B cell (primary cell): ENCODE measurements around the gene FIZ1. TPM values are rescaled to one million over a fixed set of nuclear protein-coding genes. Genes with fewer than 3 reads are reported as not detected.

Experiments used
- ATAC-seq: fragments of 200-7000 bp; cut with Tn5 transposase; one replicate; pipeline ENCODE4 v1.10.0; 2021; ENCODE audit warnings: low read depth, mild to moderate bottlenecking, moderate number of reproducible peaks, moderate library complexity
- CTCF ChIA-PET: fragments of 350-600 bp; sonication (Branson Sonifier 250); formaldehyde crosslinking; loops from one replicate; lab custom pipeline; 2021; ENCODE audit warnings: antibody characterized with exemption, inconsistent platforms; lab: Charles Lee
- POLR2A ChIA-PET: fragments of 350-600 bp; sonication (Branson Sonifier 250); formaldehyde crosslinking; loops from one replicate; lab custom pipeline; 2021; ENCODE audit warnings: antibody characterized with exemption; lab: Charles Lee
- DNase-seq: peaks from one replicate; pipeline ENCODE4 v3.0.0; 2013
- H2AFZ ChIP-seq: 2 replicates; pipeline ENCODE4 v1.6.1; 2012; ENCODE audit warnings: mild to moderate bottlenecking, low read depth, low read length; ENCODE audit not compliant: insufficient read depth, poor library complexity, severe bottlenecking
- H3K27ac ChIP-seq, 2 donors: 1 replicate in 1 of 2; 2 replicates in 1 of 2; pipeline ENCODE4 v1.5.1; 2012 to 2013; ENCODE audit warnings: low read length in 2 of 2, mild to moderate bottlenecking in 2 of 2, moderate library complexity in 1 of 2
- H3K27me3 ChIP-seq, 4 experiments: fragments of 200-600 bp in 1 of 4; sonication (generic) in 1 of 4; replicated peaks in 1 of 4; 1 replicate in 2 of 4; 2 replicates in 2 of 4; pipeline versions ENCODE4 v1.6.1 to v1.7.0; 2013 to 2016; ENCODE audit warnings: low read length in 3 of 4, mild to moderate bottlenecking in 2 of 4, mixed read lengths in 1 of 4, moderate library complexity in 1 of 4; ENCODE audit not compliant: insufficient read depth in 4 of 4, control insufficient read depth in 3 of 4; ENCODE audit errors: control extremely low read depth in 1 of 4
- H3K36me3 ChIP-seq, 2 experiments: replicated peaks in 1 of 2; 1 replicate in 1 of 2; 2 replicates in 1 of 2; pipeline versions ENCODE4 v1.6.1 to v1.7.1; 2013; ENCODE audit warnings: low read length in 1 of 2; ENCODE audit not compliant: insufficient read depth in 2 of 2, control insufficient read depth in 1 of 2; ENCODE audit errors: control extremely low read depth in 1 of 2, extremely low read depth in 1 of 2
- H3K4me1 ChIP-seq, 2 donors: fragments of 200-600 bp in 1 of 2; sonication (generic) in 1 of 2; 1 replicate in 1 of 2; 2 replicates in 1 of 2; pipeline versions ENCODE4 v1.5.1 to v1.6.1; 2013 to 2017; ENCODE audit warnings: low read length in 2 of 2; ENCODE audit not compliant: control insufficient read depth in 2 of 2, insufficient read depth in 2 of 2
- H3K4me2 ChIP-seq: replicated peaks from 2 replicates; pipeline ENCODE3; 2012; ENCODE audit warnings: mild to moderate bottlenecking, low read depth, low read length; ENCODE audit not compliant: poor library complexity, severe bottlenecking
- H3K4me3 ChIP-seq, 5 experiments: fragments of 200-600 bp in 1 of 5; sonication (generic) in 1 of 5; 1 replicate in 3 of 5; 2 replicates in 2 of 5; pipeline versions ENCODE4 v1.5.1 to v1.7.0; 2011 to 2016; ENCODE audit warnings: low read length in 4 of 5, mild to moderate bottlenecking in 4 of 5, low read depth in 2 of 5, control low read depth in 1 of 5, moderate library complexity in 1 of 5; ENCODE audit not compliant: insufficient read depth in 1 of 5; ENCODE audit errors: control extremely low read depth in 1 of 5, extremely low read depth in 1 of 5
- H3K79me2 ChIP-seq: fragments of 200-600 bp; sonication (generic); one replicate; pipeline ENCODE4 v1.6.0; 2016; ENCODE audit warnings: low read length; ENCODE audit not compliant: control insufficient read depth, insufficient read depth
- H3K9ac ChIP-seq: fragments of 200-600 bp; sonication (generic); 2 replicates; pipeline ENCODE4 v1.6.1; 2017; ENCODE audit warnings: mild to moderate bottlenecking, low read length, moderate library complexity
- H3K9me3 ChIP-seq, 3 donors: one replicate each; pipeline versions ENCODE4 v1.6.1 to v1.7.1; 2013; ENCODE audit warnings: low read length in 2 of 3; ENCODE audit not compliant: control insufficient read depth in 2 of 3, insufficient read depth in 1 of 3; ENCODE audit errors: control extremely low read depth in 1 of 3
- H4K20me1 ChIP-seq: 2 replicates; pipeline ENCODE4 v1.6.0; 2012; ENCODE audit warnings: mild to moderate bottlenecking, low read length; ENCODE audit not compliant: insufficient read depth, control insufficient read depth, poor library complexity, severe bottlenecking
- H3K27ac Mint-ChIP-seq: one replicate; pipeline ENCODE4 v1.8.0; 2021; ENCODE audit warnings: mixed read lengths
- H3K27me3 Mint-ChIP-seq: one replicate; pipeline ENCODE4 v1.8.0; 2021; ENCODE audit warnings: mixed read lengths
- H3K4me1 Mint-ChIP-seq: one replicate; pipeline ENCODE4 v1.8.0; 2021; ENCODE audit warnings: mixed read lengths
- H3K4me3 Mint-ChIP-seq: one replicate; pipeline ENCODE4 v1.8.0; 2021; ENCODE audit warnings: mixed read lengths
- H3K9me3 Mint-ChIP-seq: one replicate; pipeline ENCODE4 v1.8.0; 2022; ENCODE audit warnings: mixed read lengths; ENCODE audit not compliant: insufficient read depth
- CTCF ChIP-seq: fragments of 200-600 bp; IDR thresholded peaks from one replicate; pipeline ENCODE4 v1.8.0; 2022; ENCODE audit warnings: antibody characterized with exemption, mild to moderate bottlenecking
- EZH2 ChIP-seq: IDR thresholded peaks from 2 replicates; pipeline ENCODE4 v1.6.1; 2012; ENCODE audit warnings: borderline replicate concordance, low read depth, mild to moderate bottlenecking, moderate library complexity, low read length; ENCODE audit not compliant: insufficient read depth, poor library complexity, severe bottlenecking
- WGBS: methylation state at CpG from one replicate; pipeline ENCODE4 v1.1.5; 2013; ENCODE audit warnings: missing lambda C conversion rate; ENCODE audit not compliant: insufficient coverage; 5-methylcytosine and 5-hydroxymethylcytosine counted together
- intact Hi-C: fragments of 100-400 bp; cut with micrococcal nuclease; formaldehyde crosslinking; loops from one replicate; pipeline ENCODE4 v1.10.0; 2022
- polyA plus RNA-seq: library from polyadenylated mRNA; depleted of rRNA; stranded (reverse); fragments of >200 nt; gene quantifications from 2 replicates; pipeline ENCODE4 v1.2.3, GENCODE V29; 2012
- total RNA-seq, 2 donors: library from RNA; stranded (reverse); fragments of 120-200 nt in 1 of 2; gene quantifications; 1 replicate in 1 of 2; 2 replicates in 1 of 2; pipeline versions ENCODE4 v1.2.3 to v1.2.4, GENCODE V29; 2013 to 2022

The FIZ1 gene
- total and polyA plus RNA-seq, 2 donors (not counting 1 experiment from before 2014, with no cell fraction given): 8.0 to 26.4 TPM

- 57% methylated on average over 5 of the region's 6 CpGs for WGBS
- peaks cover 33 to 36% of the 10 kb centered on the region in 2 donors for H3K4me1 ChIP-seq
- ATAC-seq (no peak), DNase-seq (no peak)
- intact Hi-C loops: loop anchor here (2.0 kb wide), 1 partner anchor 17 kb away; the partner anchor contains the start of gene FIZ1
- H3K27ac ChIP-seq: no peak overlapping the region
- ChIA-PET CTCF (interaction anchor here (1.2 kb wide), 1 partner anchor 49 kb away, joined by 4 read pairs; no protein-coding TSS in a partner anchor), POLR2A (interaction anchor here (1.9 kb wide), 1 partner anchor 17 kb away, joined by 8 read pairs; the partner anchor contains the start of gene FIZ1)
- no peak overlapping the region for H3K4me3 ChIP-seq
- H3K36me3 ChIP-seq: no peaks in the 10 kb centered on the region
- H3K9me3 Mint-ChIP-seq: no peaks in the 10 kb centered on the region
- no peak for TF ChIP-seq CTCF
- no peak for TF ChIP-seq EZH2
- no peak overlapping the region for H3K9ac ChIP-seq
- no peaks in the 10 kb centered on the region for H3K27me3 Mint-ChIP-seq
- peak overlapping the region; percentile 93 for H3K4me2 ChIP-seq
- peak overlapping the region; percentile 66 for H3K27ac Mint-ChIP-seq
- H4K20me1 ChIP-seq: no peaks in the 10 kb centered on the region
- H3K4me3 Mint-ChIP-seq: peak overlapping the region; percentile 83
- H2AFZ ChIP-seq: peak overlapping the region; percentile 96
- H3K4me1 Mint-ChIP-seq: peaks cover 39% of the 10 kb centered on the region
- no peaks in the 10 kb centered on the region for H3K27me3 ChIP-seq
- peaks cover 0 to 6% (median 0%) of the 10 kb centered on the region in 3 donors for H3K9me3 ChIP-seq
- H3K79me2 ChIP-seq: no peaks in the 10 kb centered on the region
Measured at GRCh38 chr19:55581823-55582223, 17.5 kb downstream of the FIZ1 start.

- Mint-ChIP-seq H3K4me1 (peaks cover 36% of the 10 kb centered on the region), H3K4me3 (peak overlapping the region; percentile 83), H3K27ac (peak overlapping the region; percentile 68), H3K9me3 (no peaks in the 10 kb centered on the region), H3K27me3 (no peaks in the 10 kb centered on the region)
- H3K4me3 ChIP-seq: peak overlapping the region; percentile 19 to 78 (median 69)
- H3K9me3 ChIP-seq: peaks cover 0 to 6% (median 0%) of the 10 kb centered on the region in 3 donors
- POLR2A ChIA-PET: interaction anchor here (0.6 to 1.9 kb wide), 3 partner anchors 13 to 24 kb away, joined by 3 to 8 read pairs (median 5); partner anchors contain the start of genes FIZ1 and ZNF865
- H3K27ac ChIP-seq: peak overlapping the region; percentile 66 to 80
- DNase-seq: peak; percentile 32
- H3K4me2 ChIP-seq: peak overlapping the region; percentile 93
- H3K36me3 ChIP-seq: no peaks in the 10 kb centered on the region
- CTCF ChIA-PET: interaction anchor here (1.2 to 1.4 kb wide), 2 partner anchors 50 to 51 kb away, joined by 4 to 7 read pairs; no protein-coding TSS in a partner anchor
- H4K20me1 ChIP-seq: no peaks in the 10 kb centered on the region
- no peaks in the 10 kb centered on the region for H3K27me3 ChIP-seq
- intact Hi-C loops: loop anchor here (2.0 kb wide), 1 partner anchor 18 kb away; the partner anchor contains the start of gene FIZ1
- whole genome bisulfite sequencing: 51% methylated on average over 12 of the region's 12 CpGs
- TF ChIP-seq EZH2 (no peak), CTCF (no peak)
- peak overlapping the region; percentile 80 for H3K9ac ChIP-seq
- peak overlapping the region; percentile 96 for H2AFZ ChIP-seq
- H3K79me2 ChIP-seq: no peaks in the 10 kb centered on the region
- no peak for ATAC-seq
- peaks cover 28 to 31% of the 10 kb centered on the region in 2 donors for H3K4me1 ChIP-seq
Measured at GRCh38 chr19:55581145-55581822, 18.0 kb downstream of the FIZ1 start.
